EH (cell line): ENCODE data around the gene CHRNA4.
"Not testable (repeated sequence)": the region's sequence is repeated elsewhere in the genome, so short reads cannot be mapped to it uniquely, and the experiment has no call there.

Experiments used
- DNase-seq: peaks from one replicate; pipeline ENCODE4 v3.0.0-alpha.2; 2015; ENCODE audit warnings: low read depth

Gene CHRNA4

GRCh38 chr20:63350196-63350595 is 11.0 kb downstream of the CHRNA4 start:
- DNase-seq = no peak

- DNase-seq = no peak
Measured at GRCh38 chr20:63349516-63349895, 11.6 kb downstream of the CHRNA4 start.

GRCh38 chr20:63348828-63349515 is 12.2 kb downstream of the CHRNA4 start:
- DNase-seq = no peak

- DNase-seq = no peak
Measured at GRCh38 chr20:63347950-63348827, 13.0 kb downstream of the CHRNA4 start.

- DNase-seq = no peak
Measured at GRCh38 chr20:63347081-63347741, 13.9 kb downstream of the CHRNA4 start.

GRCh38 chr20:63346131-63347080 is 14.7 kb downstream of the CHRNA4 start:
- DNase-seq = no peak

- no peak for DNase-seq
Measured at GRCh38 chr20:63345328-63346100, 15.6 kb downstream of the CHRNA4 start.

- DNase-seq = no peak
Measured at GRCh38 chr20:63344616-63345327, 16.4 kb downstream of the CHRNA4 start.

- no peak for DNase-seq
Measured at GRCh38 chr20:63343460-63344445, 17.4 kb downstream of the CHRNA4 start.

GRCh38 chr20:63342561-63343459 is 18.3 kb downstream of the CHRNA4 start:
- DNase-seq = no peak

GRCh38 chr20:63340158-63340688 is 20.9 kb downstream of the CHRNA4 start:
- not testable (repeated sequence) for DNase-seq

GRCh38 chr20:63339154-63340094 is 21.7 kb downstream of the CHRNA4 start:
- DNase-seq = not testable (repeated sequence)

- DNase-seq = no peak
Measured at GRCh38 chr20:63337786-63338420, 23.2 kb downstream of the CHRNA4 start.

- DNase-seq = no peak
Measured at GRCh38 chr20:63336232-63336752, 24.9 kb downstream of the CHRNA4 start.

- no peak for DNase-seq
Measured at GRCh38 chr20:63335711-63336110, 25.4 kb downstream of the CHRNA4 start.

GRCh38 chr20:63335060-63335459 is 26.1 kb downstream of the CHRNA4 start:
- not testable (repeated sequence) for DNase-seq
